Prostate gland (tissue), 2 donors: Measurements from ENCODE around the gene SH2D4B. TPM values are rescaled to one million over a fixed set of nuclear protein-coding genes. Genes with fewer than 3 reads are reported as not detected.

Source experiments
- DNase-seq: peaks from one replicate; pipeline ENCODE4 v3.0.0-alpha.2; 2019; ENCODE audit warnings: low spot score
- H3K27ac ChIP-seq, 2 donors: fragments of 200-600 bp; sonication (generic); 2 replicates each; pipeline ENCODE4 v1.5.1; 2017 to 2019
- H3K27me3 ChIP-seq: fragments of 200-600 bp; sonication (generic); replicated peaks from 2 replicates; pipeline ENCODE4 v1.5.1; 2019; ENCODE audit not compliant: insufficient read depth
- H3K36me3 ChIP-seq, 2 donors: fragments of 200-600 bp; sonication (generic); 1 replicate in 1 of 2; 2 replicates in 1 of 2; pipeline versions ENCODE4 v1.5.1 to v1.8.1; 2017 to 2019
- H3K4me1 ChIP-seq: fragments of 200-600 bp; sonication (generic); replicated peaks from 2 replicates; pipeline ENCODE4 v1.5.1; 2019
- H3K4me3 ChIP-seq, 2 donors: fragments of 200-600 bp; sonication (generic); 2 replicates each; pipeline ENCODE4 v1.5.1; 2017 to 2019
- H3K9me3 ChIP-seq: fragments of 200-600 bp; sonication (generic); 2 replicates; pipeline ENCODE4 v1.5.1; 2017
- CTCF ChIP-seq, 4 experiments: fragments of 200-600 bp in 2 of 4; fragments of 450-650 bp in 2 of 4; sonication (generic) in 2 of 4; IDR thresholded peaks; 1 replicate in 3 of 4; 2 replicates in 1 of 4; pipeline ENCODE4 v1.5.1; 2016 to 2019; ENCODE audit warnings: antibody characterized with exemption in 4 of 4, mild to moderate bottlenecking in 2 of 4, moderate library complexity in 2 of 4
- POLR2A ChIP-seq: fragments of 450-650 bp; IDR thresholded peaks from one replicate; pipeline ENCODE4 v1.6.1; 2016; ENCODE audit warnings: antibody characterized with exemption, mild to moderate bottlenecking
- POLR2AphosphoS5 ChIP-seq: sonication (generic); formaldehyde crosslinking; IDR thresholded peaks from one replicate; pipeline ENCODE4 v1.6.1; 2017; ENCODE audit warnings: antibody characterized with exemption
- WGBS: methylation state at CpG from one replicate; pipeline ENCODE4 v1.1.5; 2018; 5-methylcytosine and 5-hydroxymethylcytosine counted together
- intact Hi-C: fragments of 100-400 bp; cut with DNase I; formaldehyde crosslinking; loops from one replicate; pipeline ENCODE4 v1.14.2; 2022
- total RNA-seq, 2 donors: library from RNA; depleted of rRNA; stranded (reverse); fragments of >200 nt; gene quantifications; one replicate each; pipeline ENCODE4 v1.1.0, GENCODE V29; 2016

Gene SH2D4B
- total RNA-seq, 2 donors from 2014 or later = 0.40 TPM; not detected in 1

GRCh38 chr10:80515941-80516340, 21.8 kb upstream of the SH2D4B start:
- Histone ChIP-seq H3K27me3 (no peaks in the 10 kb centered on the region), H3K27ac (no peak overlapping the region), H3K9me3 (no peaks in the 10 kb centered on the region), H3K4me1 (no peaks in the 10 kb centered on the region), H3K4me3 (no peak overlapping the region), H3K36me3 (peaks cover 0 to 36% of the 10 kb centered on the region in 2 donors)
- no peak for DNase-seq
- intact Hi-C loops = no loop called here
- TF ChIP-seq CTCF (IDR thresholded peaks at IDR 0.05) = no peak
- 83% methylated on average over 12 of the region's 12 CpGs for WGBS

- DNase-seq = no peak
- Histone ChIP-seq H3K27ac (no peak overlapping the region), H3K27me3 (no peaks in the 10 kb centered on the region), H3K9me3 (no peaks in the 10 kb centered on the region), H3K36me3 (peaks cover 0 to 36% of the 10 kb centered on the region in 2 donors), H3K4me3 (no peak overlapping the region), H3K4me1 (no peaks in the 10 kb centered on the region)
- intact Hi-C loops = no loop called here
- WGBS = 84% methylated on average over 6 of the region's 6 CpGs
- TF ChIP-seq POLR2A (no peak), CTCF (IDR thresholded peaks at IDR 0.05) (no peak), POLR2AphosphoS5 (no peak)
Observed at GRCh38 chr10:80516506-80517075, 21.1 kb upstream of the SH2D4B start.

GRCh38 chr10:80517416-80518142, 20.1 kb upstream of the SH2D4B start:
- no peak overlapping the region for H3K27ac ChIP-seq
- intact Hi-C loops = no loop called here
- H3K27me3 ChIP-seq = no peaks in the 10 kb centered on the region
- 85% methylated on average over 21 of the region's 21 CpGs for WGBS
- peaks cover 0 to 36% of the 10 kb centered on the region in 2 donors for H3K36me3 ChIP-seq
- no peaks in the 10 kb centered on the region for H3K9me3 ChIP-seq
- no peaks in the 10 kb centered on the region for H3K4me1 ChIP-seq
- no peak overlapping the region for H3K4me3 ChIP-seq
- TF ChIP-seq POLR2AphosphoS5 (no peak), POLR2A (no peak), CTCF (IDR thresholded peaks at IDR 0.05) (no peak)
- no peak for DNase-seq

GRCh38 chr10:80518143-80518806, 19.4 kb upstream of the SH2D4B start:
- Histone ChIP-seq H3K36me3 (peaks cover 0 to 36% of the 10 kb centered on the region in 2 donors), H3K27me3 (no peaks in the 10 kb centered on the region), H3K9me3 (no peaks in the 10 kb centered on the region), H3K27ac (no peak overlapping the region), H3K4me3 (no peak overlapping the region), H3K4me1 (no peaks in the 10 kb centered on the region)
- intact Hi-C loops = no loop called here
- DNase-seq = no peak
- WGBS = 92% methylated on average over 11 of the region's 17 CpGs
- TF ChIP-seq POLR2A (no peak), POLR2AphosphoS5 (no peak), CTCF (IDR thresholded peaks at IDR 0.05) (no peak)
